ENCODE results near the gene ARL15.
"Not testable (repeated sequence)": the region's sequence is repeated elsewhere in the genome, so short reads cannot be mapped to it uniquely, and the experiment has no call there.

Gene ARL15

GRCh38 chr5:54080831-54081230 lies 229.5 kb downstream of the ARL15 start:
- no peaks in the 10 kb centered on the region for H3K4me1 Mint-ChIP-seq
- no peaks in the 10 kb centered on the region for H3K9me3 Mint-ChIP-seq
- no peaks in the 10 kb centered on the region for H3K36me3 Mint-ChIP-seq
- DNase-seq (ENCODE audit: low spot score in 2 of 2), result no peak
- no peak overlapping the region for H3K27ac Mint-ChIP-seq
- H3K4me3 Mint-ChIP-seq, result no peak overlapping the region
- ATAC-seq, result no peak

DNA sequence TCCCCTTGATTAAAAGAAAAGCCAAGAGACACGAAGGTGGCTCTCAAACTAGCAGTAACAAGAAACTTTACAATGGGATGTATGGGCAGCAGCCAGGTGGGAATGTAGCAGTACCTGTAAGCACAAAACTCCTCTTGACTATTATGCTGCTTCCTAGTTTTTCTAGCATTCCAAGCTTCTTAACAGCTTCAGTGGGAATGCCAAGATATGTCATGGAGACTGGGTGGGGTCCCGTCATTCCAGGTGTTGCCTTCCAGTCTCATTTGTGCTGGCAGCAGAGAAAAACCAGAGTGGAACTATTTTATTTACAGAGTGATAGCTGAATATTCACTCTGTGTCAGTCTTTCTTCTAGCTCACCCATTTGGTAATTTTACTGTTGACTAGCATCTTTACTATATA lies 236.6 kb downstream of the ARL15 start:
- ATAC-seq, result no peak

DNA sequence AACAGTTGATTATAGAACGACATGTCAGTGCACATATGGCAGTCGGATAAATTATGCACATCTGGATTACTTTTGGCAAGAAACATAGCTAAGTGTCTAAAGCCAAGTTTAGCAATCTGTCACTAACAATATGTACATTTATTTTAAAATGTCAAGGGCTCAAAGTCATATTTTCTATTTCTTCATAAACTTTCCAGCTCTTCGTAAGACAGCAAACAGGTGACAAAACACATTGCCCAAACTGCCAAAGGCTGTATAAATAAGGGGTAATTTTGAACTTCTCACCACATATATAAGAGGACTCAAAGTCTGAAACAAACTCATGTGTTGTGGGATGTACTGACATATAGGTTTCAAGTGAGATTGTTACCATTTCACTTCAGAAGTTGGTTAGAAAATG lies 237.2 kb downstream of the ARL15 start:
- ATAC-seq, result no peak
- no peak for DNase-seq (ENCODE audit: low spot score in 2 of 2)
- no peaks in the 10 kb centered on the region for H3K4me1 Mint-ChIP-seq
- H3K36me3 Mint-ChIP-seq, result no peaks in the 10 kb centered on the region
- H3K27ac Mint-ChIP-seq, result no peak overlapping the region
- H3K9me3 Mint-ChIP-seq, result no peaks in the 10 kb centered on the region
- H3K4me3 Mint-ChIP-seq, result no peak overlapping the region

More for the DNA sequence above, 236.6 kb downstream of the ARL15 start:
- H3K27ac Mint-ChIP-seq, result no peak overlapping the region
- H3K9me3 Mint-ChIP-seq, result no peaks in the 10 kb centered on the region
- H3K36me3 Mint-ChIP-seq, result no peaks in the 10 kb centered on the region
- DNase-seq (ENCODE audit: low spot score in 2 of 2), result no peak
- no peak overlapping the region for H3K4me3 Mint-ChIP-seq
- no peaks in the 10 kb centered on the region for H3K4me1 Mint-ChIP-seq

DNA sequence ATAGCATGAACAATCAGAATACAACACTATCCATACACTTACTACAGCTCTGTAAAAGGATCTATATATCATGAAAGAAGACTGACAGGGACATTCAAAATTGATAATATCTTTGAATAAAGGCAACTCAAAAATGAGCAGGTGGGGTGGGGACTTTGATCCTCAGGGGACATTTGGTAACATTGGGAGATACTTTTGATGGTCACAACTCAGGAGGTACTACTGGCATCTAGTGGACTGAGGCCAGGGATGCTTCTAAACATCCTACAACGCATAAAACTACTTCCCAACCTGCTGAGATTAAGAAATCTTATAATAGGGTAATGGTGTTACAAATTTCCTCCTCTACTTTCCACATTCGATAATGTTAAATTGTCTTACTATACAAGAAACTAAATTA lies 243.9 kb downstream of the ARL15 start:
- DNase-seq (ENCODE audit: low spot score in 2 of 2) (no peak), ATAC-seq (no peak)
- Mint-ChIP-seq H3K27ac (no peak overlapping the region), H3K4me1 (no peaks in the 10 kb centered on the region), H3K4me3 (no peak overlapping the region), H3K9me3 (no peaks in the 10 kb centered on the region), H3K36me3 (no peaks in the 10 kb centered on the region)

GRCh38 chr5:54063817-54064216 lies 246.6 kb downstream of the ARL15 start:
- Mint-ChIP-seq H3K36me3 (no peaks in the 10 kb centered on the region), H3K4me3 (no peak overlapping the region), H3K4me1 (no peaks in the 10 kb centered on the region), H3K27ac (no peak overlapping the region), H3K9me3 (no peaks in the 10 kb centered on the region)
- no peak for DNase-seq (ENCODE audit: low spot score in 2 of 2)
- no peak for ATAC-seq

DNA sequence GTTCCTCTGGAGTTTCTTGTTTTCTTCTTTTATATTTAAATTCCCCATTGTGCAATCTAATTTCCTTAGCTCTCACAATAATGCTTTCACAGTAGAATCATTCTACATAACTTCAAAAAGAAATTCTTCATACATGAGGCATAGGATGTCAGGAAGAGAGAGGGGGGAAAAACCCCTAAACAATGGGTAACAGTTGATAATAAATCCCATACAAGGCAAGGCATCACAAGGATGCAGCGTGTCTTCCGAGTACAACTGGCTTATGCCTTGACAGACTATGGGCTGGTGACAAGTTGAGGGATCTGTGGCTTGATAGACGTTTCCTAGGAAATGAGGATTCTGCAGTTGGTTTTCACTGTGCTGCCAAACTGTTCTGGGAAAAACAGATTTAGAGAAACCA lies 247.4 kb downstream of the ARL15 start:
- Mint-ChIP-seq H3K27ac (no peak overlapping the region), H3K36me3 (no peaks in the 10 kb centered on the region), H3K9me3 (no peaks in the 10 kb centered on the region), H3K4me1 (no peaks in the 10 kb centered on the region), H3K4me3 (no peak overlapping the region)
- no peak for ATAC-seq
- DNase-seq (ENCODE audit: low spot score in 2 of 2), result no peak

GRCh38 chr5:54060919-54061318 lies 249.5 kb downstream of the ARL15 start:
- not testable (repeated sequence) for DNase-seq (ENCODE audit: low spot score in 2 of 2); H3K9me3 Mint-ChIP-seq; H3K36me3 Mint-ChIP-seq; ATAC-seq; H3K27ac Mint-ChIP-seq; H3K4me1 Mint-ChIP-seq; H3K4me3 Mint-ChIP-seq

DNA sequence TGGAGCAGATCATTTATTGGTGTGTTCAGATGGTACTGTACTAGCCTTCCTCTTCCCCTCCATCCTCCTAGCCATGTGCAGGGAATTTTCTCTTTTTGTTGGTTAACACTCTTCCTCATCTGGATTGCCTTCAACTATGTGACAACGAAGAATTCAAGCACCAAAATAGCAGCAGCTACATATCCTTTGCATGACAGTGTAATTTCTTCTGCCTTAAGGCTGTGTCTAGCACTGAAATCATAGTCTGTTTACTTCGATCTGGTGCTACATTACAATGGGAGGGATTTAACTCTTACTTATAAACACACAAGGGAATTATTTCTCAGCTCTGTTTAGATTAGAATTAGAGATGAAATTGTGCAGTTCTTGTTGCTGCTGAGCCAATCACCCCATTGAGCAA lies 260.4 kb downstream of the ARL15 start:
- Mint-ChIP-seq H3K36me3 (no peaks in the 10 kb centered on the region), H3K27ac (no peak overlapping the region), H3K9me3 (no peaks in the 10 kb centered on the region), H3K4me3 (no peak overlapping the region), H3K4me1 (no peaks in the 10 kb centered on the region)
- ATAC-seq (no peak), DNase-seq (ENCODE audit: low spot score in 2 of 2) (no peak)

DNA sequence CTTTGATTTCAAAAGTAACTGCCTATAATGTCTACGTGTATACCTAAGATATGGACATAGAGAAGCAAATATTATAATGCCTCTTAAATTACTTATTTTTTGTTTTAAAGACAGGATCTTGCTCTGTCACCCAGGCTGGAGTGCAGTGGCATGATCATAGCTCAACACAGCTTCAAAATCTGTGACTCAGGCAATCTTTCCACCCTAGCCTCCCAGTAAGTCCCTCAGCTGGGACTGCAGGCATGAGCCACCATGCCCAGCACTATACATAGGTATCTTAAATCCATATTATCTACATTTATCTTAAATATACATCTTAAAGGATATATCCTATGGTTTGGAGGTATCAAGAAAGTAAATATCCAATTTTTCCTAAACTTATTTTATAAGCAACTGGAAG lies 261.2 kb downstream of the ARL15 start:
- Mint-ChIP-seq H3K9me3 (no peaks in the 10 kb centered on the region), H3K27ac (no peak overlapping the region), H3K4me1 (no peaks in the 10 kb centered on the region), H3K36me3 (no peaks in the 10 kb centered on the region), H3K4me3 (no peak overlapping the region)
- DNase-seq (ENCODE audit: low spot score in 2 of 2) (no peak), ATAC-seq (no peak)

DNA sequence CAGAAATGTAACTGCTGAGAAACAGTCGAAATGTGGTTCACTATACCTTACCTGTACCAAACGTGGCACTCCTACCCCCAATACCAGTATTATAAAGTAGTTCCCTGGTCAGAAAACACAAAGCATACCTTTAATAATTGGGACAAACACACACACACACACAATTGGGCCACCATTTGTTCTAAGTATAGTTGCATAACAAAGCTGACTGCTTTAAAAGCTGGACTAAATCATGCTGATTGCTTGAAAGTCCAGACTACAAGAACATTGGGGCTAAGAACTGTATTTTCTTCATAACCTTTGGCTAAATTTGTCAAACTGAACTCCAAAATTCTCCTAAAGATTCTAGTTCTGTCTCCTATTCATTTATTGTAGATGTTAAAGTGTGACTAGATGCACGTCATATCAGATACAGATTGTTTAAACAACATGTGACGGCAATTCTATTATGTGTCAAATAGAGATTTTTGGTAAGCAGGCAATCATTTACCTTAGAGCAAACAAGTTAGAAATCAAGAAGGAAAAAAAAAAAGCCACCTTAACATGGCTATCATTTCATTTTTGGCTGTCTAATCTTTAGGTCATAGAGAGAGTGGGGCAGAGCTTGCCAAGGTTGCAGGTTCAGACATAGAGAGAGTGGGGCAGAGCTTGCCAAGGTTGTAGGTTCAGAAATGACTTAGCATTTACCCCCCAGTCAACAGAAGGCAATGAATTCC lies 265.1 kb downstream of the ARL15 start:
- H3K4me3 Mint-ChIP-seq, result no peak overlapping the region
- H3K4me1 Mint-ChIP-seq, result no peaks in the 10 kb centered on the region
- ATAC-seq (no peak), DNase-seq (ENCODE audit: low spot score in 2 of 2) (no peak)
- H3K36me3 Mint-ChIP-seq, result no peaks in the 10 kb centered on the region
- no peaks in the 10 kb centered on the region for H3K9me3 Mint-ChIP-seq
- H3K27ac Mint-ChIP-seq, result no peak overlapping the region

DNA sequence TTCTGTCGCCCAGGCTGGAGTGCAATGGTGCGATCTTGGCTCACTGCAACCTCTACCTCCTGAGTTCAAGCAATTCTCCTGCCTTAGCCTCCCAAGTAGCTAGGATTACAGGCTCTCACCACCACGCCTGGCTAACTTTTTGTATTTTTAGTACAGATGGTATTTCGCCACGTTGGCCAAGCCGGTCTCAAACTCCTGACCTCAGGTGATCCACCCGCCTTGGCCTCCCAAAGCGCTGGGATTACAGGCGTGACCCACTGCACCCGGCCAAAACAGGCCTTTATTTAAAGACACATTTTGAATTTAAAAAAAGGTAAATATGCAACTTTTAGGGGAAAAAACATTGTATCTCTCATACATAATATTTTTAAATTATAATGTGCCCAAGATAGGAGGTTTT lies 266.1 kb downstream of the ARL15 start:
- H3K27ac Mint-ChIP-seq; ATAC-seq; DNase-seq (ENCODE audit: low spot score in 2 of 2); H3K4me3 Mint-ChIP-seq; H3K9me3 Mint-ChIP-seq; H3K36me3 Mint-ChIP-seq; H3K4me1 Mint-ChIP-seq: not testable (repeated sequence)

DNA sequence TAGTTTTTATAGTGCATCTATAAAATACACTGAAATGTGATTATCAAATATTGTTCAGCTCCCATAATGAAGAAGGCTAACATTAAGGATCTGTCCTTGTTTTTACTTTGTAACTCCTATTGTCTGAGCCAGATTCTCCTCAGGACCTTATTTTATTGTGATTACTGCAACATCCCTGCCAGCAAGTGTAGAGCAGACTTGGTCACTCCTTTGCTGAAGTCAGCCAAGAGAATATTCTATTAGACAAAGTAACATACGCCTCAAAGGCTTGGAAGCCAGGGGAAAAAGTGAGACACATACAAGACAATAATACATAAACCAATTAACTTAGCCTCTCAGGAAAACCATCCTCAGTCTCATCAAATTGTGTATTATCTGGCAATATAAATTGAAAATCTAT lies 269.6 kb downstream of the ARL15 start:
- DNase-seq (ENCODE audit: low spot score in 2 of 2) (no peak), ATAC-seq (no peak)
- Mint-ChIP-seq H3K4me1 (no peaks in the 10 kb centered on the region), H3K4me3 (no peak overlapping the region), H3K36me3 (no peaks in the 10 kb centered on the region), H3K9me3 (no peaks in the 10 kb centered on the region), H3K27ac (no peak overlapping the region)

GRCh38 chr5:54040018-54040417 lies 270.4 kb downstream of the ARL15 start:
- Mint-ChIP-seq H3K9me3 (no peaks in the 10 kb centered on the region), H3K27ac (no peak overlapping the region), H3K4me1 (no peaks in the 10 kb centered on the region), H3K36me3 (no peaks in the 10 kb centered on the region), H3K4me3 (no peak overlapping the region)
- no peak for DNase-seq (ENCODE audit: low spot score in 2 of 2)
- no peak for ATAC-seq

GRCh38 chr5:54037205-54037604 lies 273.2 kb downstream of the ARL15 start:
- DNase-seq (ENCODE audit: low spot score in 2 of 2) (no peak), ATAC-seq (no peak)
- H3K4me3 Mint-ChIP-seq, result no peak overlapping the region
- no peak overlapping the region for H3K27ac Mint-ChIP-seq
- no peaks in the 10 kb centered on the region for H3K9me3 Mint-ChIP-seq
- H3K4me1 Mint-ChIP-seq, result no peaks in the 10 kb centered on the region
- no peaks in the 10 kb centered on the region for H3K36me3 Mint-ChIP-seq

- Mint-ChIP-seq H3K36me3 (no peaks in the 10 kb centered on the region), H3K9me3 (no peaks in the 10 kb centered on the region), H3K27ac (no peak overlapping the region), H3K4me1 (no peaks in the 10 kb centered on the region), H3K4me3 (no peak overlapping the region)
- ATAC-seq (no peak), DNase-seq (ENCODE audit: low spot score in 2 of 2) (no peak)
Measured at GRCh38 chr5:54030981-54031380, 279.4 kb downstream of the ARL15 start.

DNA sequence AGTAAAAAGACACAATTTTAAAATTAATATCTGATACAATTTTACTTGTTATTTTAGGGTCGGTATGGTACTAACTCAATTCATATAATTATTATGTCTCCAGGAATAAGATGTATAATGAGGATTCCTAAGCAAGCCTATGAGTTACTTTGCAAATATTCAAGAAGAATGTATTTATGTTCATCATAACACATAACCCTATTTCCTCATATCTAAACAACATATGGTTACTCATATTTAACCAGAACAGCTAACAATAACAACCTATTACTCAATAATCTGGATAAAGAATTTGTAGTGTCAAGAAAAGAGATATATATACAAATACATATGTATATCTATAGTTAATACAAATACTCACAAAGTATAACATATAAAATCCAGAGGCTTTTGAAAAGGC lies 285.9 kb downstream of the ARL15 start:
- Mint-ChIP-seq H3K36me3 (no peaks in the 10 kb centered on the region), H3K27ac (no peak overlapping the region), H3K4me1 (peaks cover 26% of the 10 kb centered on the region)

DNA sequence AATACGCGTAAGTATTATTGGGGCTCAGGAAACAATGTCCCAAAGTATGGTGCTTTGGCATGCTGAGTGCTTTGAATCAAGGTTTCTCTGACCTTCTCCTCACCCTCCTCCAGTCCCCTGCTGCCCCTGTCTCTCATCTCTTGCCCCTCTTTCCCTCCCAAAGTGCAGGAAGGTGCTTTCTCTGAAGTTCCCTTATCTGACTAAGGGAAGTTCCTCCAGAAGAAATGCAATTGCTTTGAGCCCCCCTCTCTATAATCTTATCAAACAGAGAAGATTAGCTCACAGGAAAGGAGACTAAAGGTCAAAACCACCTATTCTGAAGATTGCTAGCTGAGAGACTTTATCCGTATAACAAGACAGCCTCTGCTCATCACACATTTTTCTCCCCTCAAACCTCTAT lies 288.1 kb downstream of the ARL15 start:
- Mint-ChIP-seq H3K4me1 (peaks cover 26% of the 10 kb centered on the region), H3K4me3 (peak overlapping the region; percentile 36), H3K9me3 (no peaks in the 10 kb centered on the region), H3K27ac (peak overlapping the region; percentile 21), H3K36me3 (no peaks in the 10 kb centered on the region)
- ATAC-seq, result no peak
- DNase-seq (ENCODE audit: low spot score in 2 of 2), result no peak

More for the DNA sequence above, 285.9 kb downstream of the ARL15 start:
- Mint-ChIP-seq H3K4me3 (no peak overlapping the region), H3K9me3 (no peaks in the 10 kb centered on the region)
- ATAC-seq (no peak), DNase-seq (ENCODE audit: low spot score in 2 of 2) (no peak)

Measured in stimulated activated effector memory CD8-positive, alpha-beta T cell treated with anti-CD3 and anti-CD28 coated beads, Interleukin-12 subunit alpha, Interleukin-12 subunit beta, amount 100 ng/mL, for 72 hours (primary cell).